ENCODE measurements around the gene CLCN1. TPM values are rescaled to one million over a fixed set of nuclear protein-coding genes. Genes with fewer than 3 reads are reported as not detected.

Gene CLCN1
- total and polyA plus RNA-seq, 2 of the 8 experiments (the other 6 are each of a cell fraction or from before 2014, with no cell fraction given), result 0.36 to 0.41 TPM

DNA sequence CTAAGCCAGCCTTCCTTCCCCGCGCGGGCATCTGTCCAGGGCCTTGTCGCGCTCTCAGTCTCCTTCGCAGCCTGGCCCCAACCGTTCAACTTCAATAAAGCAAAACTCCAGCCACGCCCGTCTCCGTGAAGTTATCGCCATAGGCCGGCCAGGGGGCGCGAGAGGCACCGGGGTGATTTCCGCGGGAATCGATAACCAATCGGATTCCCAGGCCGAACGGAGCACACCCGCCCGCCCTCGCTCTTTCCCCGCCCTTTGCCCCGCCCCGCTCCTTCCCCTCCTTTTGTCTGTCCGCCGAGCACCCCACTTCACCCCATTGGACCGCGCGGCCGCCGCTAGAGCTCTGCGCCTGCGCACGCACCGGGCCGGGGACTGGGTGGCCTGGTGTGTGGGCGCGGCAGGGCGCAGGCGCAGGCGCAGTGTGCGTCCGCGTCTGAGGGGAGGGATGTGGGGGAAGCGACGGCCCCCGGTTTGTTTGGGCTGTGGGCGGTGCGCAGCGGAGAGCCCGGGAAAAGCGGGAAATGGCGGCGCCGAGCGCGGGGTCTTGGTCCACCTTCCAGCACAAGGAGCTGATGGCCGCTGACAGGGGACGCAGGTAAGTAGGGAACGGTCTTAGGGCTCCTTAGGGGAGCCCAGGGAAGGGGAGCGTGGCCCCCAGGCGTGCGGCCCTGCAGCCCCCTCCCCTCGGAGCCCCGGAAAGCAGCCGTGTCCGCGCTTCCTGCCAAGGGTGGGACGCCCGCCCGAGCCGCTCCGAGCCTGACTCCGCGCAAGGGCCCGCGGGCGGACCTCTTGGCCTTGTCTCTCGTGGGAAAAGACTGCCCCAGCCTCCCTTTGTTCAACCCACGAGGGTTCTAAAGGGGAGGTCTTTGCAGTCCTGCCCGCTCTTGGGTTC is 27.7 kb upstream of the CLCN1 start, which contains the start of gene CASP2:
CASP2 (plus strand) TSS at position 417 of the 892 bp plus-strand sequence; CDS start at position 522, 105 bp downstream.
- Histone ChIP-seq H3K56ac (replicated peaks; ENCODE audit: insufficient read length, low read depth, low read length) (peak within 1 kb of the TSS; percentile 75), H3K79me1 (ENCODE audit: low read depth, low read length) (peaks cover 3% of the 10 kb centered on the region), H2AK5ac (ENCODE audit: low read depth, low read length) (0 out of 2 replicates have a peak within 1 kb of the TSS, but pooled peaks have one; percentile 17), H4K20me1 (replicated peaks in 1 of 2; ENCODE audit: control insufficient read depth in 1 of 2, insufficient read depth in 2 of 2, low read length in 2 of 2) (peaks cover 0 to 2% of the 10 kb centered on the region in 2 experiments), H2BK12ac (ENCODE audit: low read depth, low read length) (0 out of 2 replicates have a peak within 1 kb of the TSS, but pooled peaks have one; percentile 13), H2BK20ac (ENCODE audit: low read length) (0 out of 2 replicates have a peak within 1 kb of the TSS, but pooled peaks have one; percentile 75), H3K9ac (replicated peaks in 1 of 4; ENCODE audit: extremely low read depth in 1 of 4, low read depth in 3 of 4, low read length in 3 of 4) (peak within 1 kb of the TSS; percentile 83 to 98 (median 96)), H3K79me2 (ENCODE audit: control insufficient read depth in 1 of 2, insufficient read depth in 2 of 2, low read length in 2 of 2) (peaks cover 0 to 36% of the 10 kb centered on the region in 2 experiments; a peak in 3 of 4 replicates), H3K14ac (ENCODE audit: insufficient read length) (no peak within 1 kb of the TSS), H3K18ac (ENCODE audit: extremely low read depth, low read length) (peak within 1 kb of the TSS; percentile 90), H3K4me2 (ENCODE audit: insufficient read depth in 1 of 2, low read depth in 2 of 2, low read length in 2 of 2) (peak within 1 kb of the TSS; percentile 84 to 97), H3K23me2 (ENCODE audit: low read depth, low read length) (peaks cover 8% of the 10 kb centered on the region), H3K9me3 (ENCODE audit: insufficient read depth in 2 of 2, low read depth in 1 of 2, low read length in 1 of 2) (peaks cover 6 to 13% of the 10 kb centered on the region in 2 experiments), H2BK15ac (ENCODE audit: low read length) (0 out of 2 replicates have a peak within 1 kb of the TSS, but pooled peaks have one; percentile 84), H2BK5ac (ENCODE audit: low read depth, low read length) (peak within 1 kb of the TSS; percentile 71), H3K23ac (ENCODE audit: insufficient read length) (no peak within 1 kb of the TSS), H4K5ac (ENCODE audit: insufficient read length, low read depth, low read length) (peak within 1 kb of the TSS; percentile 66), H4K91ac (replicated peaks; ENCODE audit: insufficient read length, low read length) (peak within 1 kb of the TSS; percentile 59), H3K36me3 (ENCODE audit: control insufficient read depth in 2 of 4, insufficient read depth in 4 of 4, low read length in 3 of 4) (peaks cover 9 to 24% (median 16%) of the 10 kb centered on the region in 4 experiments), H3K4me1 (replicated peaks in 1 of 4; ENCODE audit: control insufficient read depth in 3 of 4, insufficient read depth in 4 of 4, low read length in 3 of 4) (peaks cover 9 to 14% (median 10%) of the 10 kb centered on the region in 4 experiments), H3K4me3 (ENCODE audit: extremely low read depth in 1 of 4, insufficient read depth in 2 of 4, low read depth in 3 of 4, low read length in 4 of 4) (peak within 1 kb of the TSS; percentile 81 to 96 (median 90)), H2BK120ac (replicated peaks; ENCODE audit: low read depth, low read length) (peak within 1 kb of the TSS; percentile 29), H3K27ac (ENCODE audit: low read depth, low read length) (peak within 1 kb of the TSS; percentile 89), H2AFZ (ENCODE audit: low read length) (no peak within 1 kb of the TSS), H3K4ac (replicated peaks; ENCODE audit: insufficient read length, low read depth, low read length) (peak within 1 kb of the TSS; percentile 75), H4K8ac (ENCODE audit: extremely low read depth, insufficient read depth, low read length) (peak within 1 kb of the TSS; percentile 99), H3K27me3 (replicated peaks in 1 of 4; ENCODE audit: control insufficient read depth in 3 of 4, extremely low read depth in 1 of 4, insufficient read depth in 3 of 4, low read length in 3 of 4) (peaks cover 10 to 21% (median 20%) of the 10 kb centered on the region in 4 experiments)
- ChIA-PET POLR2A (ENCODE audit: partially characterized antibody) (interaction anchor here (0.6 to 2.5 kb wide), 14 partner anchors 8 to 119 kb away, joined by 3 to 6 read pairs (median 3); partner anchors contain the start of gene GSTK1), CTCF (ENCODE audit: partially characterized antibody) (interaction anchor here (0.6 to 3.6 kb wide), 8 partner anchors 9 to 104 kb away, joined by 3 to 22 read pairs (median 4); no protein-coding TSS in a partner anchor)
- WGBS, 2 experiments (ENCODE audit: extremely low coverage in 1 of 2, insufficient coverage in 1 of 2, insufficient read length in 1 of 2, insufficient replicate concordance in 2 of 2, low coverage in 1 of 2, low lambda C conversion rate in 2 of 2, missing lambda C conversion rate in 1 of 2), result 3% methylated on average over 49 of the region's 84 CpGs; no CpG with 5 or more reads in 1 of the 2 experiments
- DNase-seq (ENCODE audit: low read depth in 1 of 2, low spot score in 2 of 2), result peak; percentile 94 to 98
- no peak for FAIRE-seq
- TF ChIP-seq ASH2L (IDR thresholded peaks at IDR 0.05; ENCODE audit: low read length) (peak; percentile 85), KDM1A (IDR thresholded peaks at IDR 0.05; ENCODE audit: borderline replicate concordance, low read length) (no peak), CBX8 (IDR thresholded peaks at IDR 0.05; ENCODE audit: borderline replicate concordance, low read depth, low read length) (no peak), SIX5 (IDR thresholded peaks at IDR 0.05; ENCODE audit: low read depth, low read length) (no peak), TAF1 (IDR thresholded peaks at IDR 0.05; ENCODE audit: low read depth, low read length) (peak; percentile 90), SRF (IDR thresholded peaks at IDR 0.05; ENCODE audit: low read depth, low read length) (no peak), ATF2 (IDR thresholded peaks at IDR 0.05; ENCODE audit: low read length) (no peak), CREB1 (IDR thresholded peaks at IDR 0.05) (peak; percentile 31; the same call in 1 of the 2 replicates), EGR1 (IDR thresholded peaks at IDR 0.05; ENCODE audit: borderline replicate concordance, low read depth, low read length) (peak; percentile 59; the same call in 1 of the 2 replicates)
